ENCODE results near the gene RADIL. TPM values are rescaled to one million over a fixed set of nuclear protein-coding genes. Genes with fewer than 3 reads are reported as not detected.

Gene RADIL
- total and polyA plus RNA-seq, 2 of the 13 experiments (the other 11 are each of a cell fraction or from before 2014, with no cell fraction given): 0.05 to 0.09 TPM

GRCh38 chr7:4883372-4884144 is at the start of gene RADIL (continued):
- no peak for TF ChIP-seq ZNF407 (CRISPR knock-in tag; IDR thresholded peaks at IDR 0.05; ENCODE audit: not compliant biosample characterization)
- TF ChIP-seq ETV5 (CRISPR knock-in tag; IDR thresholded peaks at IDR 0.05; ENCODE audit: borderline replicate concordance): no peak
- no peak for TF ChIP-seq ELF1 (CRISPR knock-in tag; IDR thresholded peaks at IDR 0.05)
- no peak for TF ChIP-seq GPN1 (CRISPR knock-in tag; IDR thresholded peaks at IDR 0.05; ENCODE audit: borderline replicate concordance)
- no peak for TF ChIP-seq ZNF136 (CRISPR knock-in tag; IDR thresholded peaks at IDR 0.05; ENCODE audit: low read depth)
- no peak for TF ChIP-seq HOXA7 (CRISPR knock-in tag; IDR thresholded peaks at IDR 0.05)
- no peak for TF ChIP-seq ZNF367 (CRISPR knock-in tag; IDR thresholded peaks at IDR 0.05; ENCODE audit: borderline replicate concordance)
- no peak for TF ChIP-seq FOXO1 (CRISPR knock-in tag; IDR thresholded peaks at IDR 0.05)
- no peak for TF ChIP-seq ZBTB25 (CRISPR knock-in tag; IDR thresholded peaks at IDR 0.05)
- TF ChIP-seq BCLAF1 (IDR thresholded peaks at IDR 0.05): no peak
- no peak for TF ChIP-seq SRY (CRISPR knock-in tag; IDR thresholded peaks at IDR 0.05)
- no peak for TF ChIP-seq POLR2A (IDR thresholded peaks at IDR 0.05; ENCODE audit: insufficient read depth in 1 of 2, low read depth in 2 of 2, low read length in 2 of 2)
- TF ChIP-seq ZNF615 (CRISPR knock-in tag; IDR thresholded peaks at IDR 0.05; ENCODE audit: borderline replicate concordance): no peak
- TF ChIP-seq ZNF234 (CRISPR knock-in tag; conservative IDR thresholded peaks at IDR 0.05): no peak
- TF ChIP-seq DNMT3B (CRISPR knock-in tag; conservative IDR thresholded peaks at IDR 0.05): no peak
- no peak for TF ChIP-seq KAT7 (CRISPR knock-in tag; IDR thresholded peaks at IDR 0.05; ENCODE audit: borderline replicate concordance)
- no peak; the same call in 1 of the 2 replicates for TF ChIP-seq NFKB2 (CRISPR knock-in tag; IDR thresholded peaks at IDR 0.05; ENCODE audit: borderline replicate concordance)
- no peak for TF ChIP-seq ZBTB42 (CRISPR knock-in tag; IDR thresholded peaks at IDR 0.05)
- TF ChIP-seq ZNF260 (CRISPR knock-in tag; IDR thresholded peaks at IDR 0.05; ENCODE audit: borderline replicate concordance, low read depth): no peak
